GM18508 (cell line): ENCODE results near the gene PRKCB.
"Not testable (repeated sequence)": the region's sequence is repeated elsewhere in the genome, so short reads cannot be mapped to it uniquely, and the experiment has no call there.

ENCODE experiments used
- ATAC-seq: cut with Tn5 transposase; IDR thresholded peaks from one replicate; pipeline ENCODE4 v1.9.1; 2021; ENCODE audit warnings: moderate number of reproducible peaks; ENCODE audit not compliant: insufficient read depth, unreplicated experiment

Gene PRKCB

DNA sequence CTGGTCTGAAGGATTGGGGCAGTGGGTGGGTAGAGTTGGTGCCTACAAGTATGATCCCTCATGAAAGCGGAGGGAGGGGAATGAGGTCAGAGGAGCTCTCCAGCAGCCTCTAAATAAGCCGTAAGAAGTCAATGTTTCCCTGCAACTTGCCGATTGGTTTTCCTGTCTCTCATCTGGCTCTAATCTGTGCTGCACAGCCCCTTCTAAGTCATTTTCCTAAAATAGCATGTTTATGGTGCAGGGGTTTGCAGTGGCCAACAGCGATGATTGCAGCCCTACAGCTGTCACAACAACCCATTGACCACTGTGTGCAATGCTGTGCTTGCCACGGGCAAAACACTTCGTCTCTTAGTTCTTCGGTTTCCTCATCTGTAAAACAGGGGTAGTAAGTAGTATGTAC is 189.2 kb downstream of the PRKCB start:
- ATAC-seq = no peak

- ATAC-seq = no peak
Measured at GRCh38 chr16:24027466-24027865, 191.7 kb downstream of the PRKCB start.

DNA sequence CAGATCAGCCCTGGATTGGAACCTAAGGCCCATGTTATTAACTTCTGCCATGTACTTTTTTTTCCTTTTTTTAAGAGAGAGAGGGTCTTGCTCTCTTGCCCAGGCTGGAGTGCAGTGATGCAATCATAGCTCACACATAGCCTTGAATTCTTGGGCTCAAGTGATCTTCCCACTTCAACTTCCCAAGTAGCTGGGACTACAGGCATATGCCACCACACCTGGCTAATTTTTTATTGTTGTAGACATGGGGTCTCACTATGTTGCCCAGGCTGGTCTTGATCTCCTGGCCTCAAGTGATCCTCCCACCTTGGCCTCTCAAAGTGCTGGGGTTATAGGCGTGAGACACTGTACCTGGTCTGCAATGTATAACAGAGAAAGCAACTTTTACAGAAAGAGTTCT is 194.1 kb downstream of the PRKCB start:
- not testable (repeated sequence) for ATAC-seq

GRCh38 chr16:24035127-24035842 is 199.5 kb downstream of the PRKCB start:
- ATAC-seq = no peak

DNA sequence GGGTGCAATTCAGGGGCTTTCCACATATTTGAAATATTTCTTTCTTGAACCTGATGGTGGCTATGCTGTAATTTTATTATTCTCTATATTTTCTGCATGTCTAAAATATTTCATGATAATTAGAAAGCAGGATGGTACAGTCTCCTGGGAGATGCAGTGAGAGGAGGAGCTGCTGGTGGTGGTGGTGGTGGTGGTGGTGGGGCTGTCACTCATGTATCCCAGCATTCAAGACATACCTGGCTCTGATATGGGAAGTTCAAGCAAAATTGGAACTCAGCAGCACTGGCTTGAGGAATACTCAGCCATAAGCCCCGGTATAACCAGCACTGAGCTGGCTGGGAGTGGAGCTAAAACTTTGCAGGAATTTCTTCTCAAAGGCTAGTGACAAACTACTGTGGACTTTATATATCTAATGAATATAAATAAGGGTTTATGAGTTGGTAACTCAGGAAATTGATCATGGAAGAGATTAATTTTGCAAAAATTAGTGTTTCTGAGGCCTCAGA is 200.3 kb downstream of the PRKCB start:
- ATAC-seq = no peak

DNA sequence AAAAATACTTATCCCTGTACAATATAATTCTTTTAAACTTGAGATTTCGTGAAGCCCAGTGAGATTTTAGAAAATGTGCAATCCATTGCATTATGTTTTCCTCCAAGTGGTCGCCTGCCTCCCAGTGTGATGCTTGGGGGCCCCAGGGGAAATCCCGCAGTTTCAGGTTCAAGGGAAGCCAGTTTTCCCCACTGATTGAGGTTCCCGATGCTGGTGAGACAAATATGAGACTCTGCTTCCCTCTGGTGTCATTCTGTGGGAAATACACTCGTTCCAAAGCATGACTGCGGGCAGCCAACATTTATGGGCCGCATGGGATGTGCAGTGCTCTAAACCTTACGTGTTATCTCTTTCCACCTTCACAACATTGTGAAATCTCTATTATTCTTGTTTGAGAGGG is 200.8 kb downstream of the PRKCB start:
- ATAC-seq = no peak

- no peak for ATAC-seq
Measured at GRCh38 chr16:24037335-24037734, 201.6 kb downstream of the PRKCB start.

DNA sequence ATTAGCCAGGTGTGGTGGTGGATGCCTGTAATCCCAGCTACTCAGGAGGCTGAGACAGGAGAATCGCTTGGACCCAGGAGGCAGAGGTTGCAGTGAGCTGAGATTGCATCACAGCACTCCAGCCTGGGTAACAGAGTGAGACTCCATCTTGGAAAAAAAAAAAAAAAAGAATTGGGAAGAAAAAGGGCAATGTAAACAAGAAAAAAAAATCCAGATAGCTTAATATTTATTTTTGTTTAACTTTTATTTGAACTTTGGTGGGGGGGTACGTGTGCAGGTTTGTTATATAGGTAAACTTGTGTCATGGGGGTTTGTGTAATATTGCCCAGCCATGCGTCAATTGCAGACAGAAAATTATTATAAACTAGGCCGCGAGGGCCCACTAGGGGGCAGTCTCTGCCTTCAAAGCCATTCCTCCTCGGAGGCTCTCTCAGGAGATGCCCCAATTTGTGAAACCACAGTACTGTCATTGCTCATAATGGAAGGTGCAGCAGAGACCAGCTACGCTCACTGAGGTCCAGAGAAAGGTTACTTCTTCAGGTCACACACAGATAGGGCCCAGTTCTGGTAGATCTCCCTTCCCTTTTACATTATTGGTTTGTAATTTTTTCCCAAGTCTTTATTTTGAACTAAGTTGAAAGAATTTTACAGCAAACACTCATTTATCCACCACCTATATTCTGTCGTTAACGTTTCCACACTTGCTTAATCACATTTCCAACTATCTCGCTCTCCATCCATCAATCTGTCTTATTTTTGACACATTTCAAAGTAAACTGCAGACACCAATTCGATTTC is 206.2 kb downstream of the PRKCB start:
- no peak for ATAC-seq

DNA sequence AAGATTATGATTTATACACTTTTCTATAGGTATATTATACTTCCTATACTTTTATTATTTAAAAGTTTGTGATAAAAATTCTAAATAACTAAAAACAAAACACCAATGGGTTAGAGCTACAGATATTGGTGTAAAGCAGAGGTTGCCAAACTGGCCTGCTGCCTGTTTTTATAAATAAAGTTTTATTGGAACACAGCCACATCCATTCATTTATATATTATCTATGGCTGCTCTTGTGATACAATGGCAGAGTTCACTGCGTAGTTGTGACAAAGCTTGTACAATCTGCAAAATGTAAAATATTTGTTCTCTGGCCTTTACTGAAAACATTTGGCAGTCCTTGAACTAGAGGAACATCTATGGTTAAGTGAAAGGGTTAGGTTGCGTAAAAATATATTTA is 208.7 kb downstream of the PRKCB start:
- ATAC-seq = no peak

- ATAC-seq = no peak
Measured at GRCh38 chr16:24045641-24046040, 209.9 kb downstream of the PRKCB start.

- no peak for ATAC-seq
Measured at GRCh38 chr16:24046442-24046841, 210.7 kb downstream of the PRKCB start.

DNA sequence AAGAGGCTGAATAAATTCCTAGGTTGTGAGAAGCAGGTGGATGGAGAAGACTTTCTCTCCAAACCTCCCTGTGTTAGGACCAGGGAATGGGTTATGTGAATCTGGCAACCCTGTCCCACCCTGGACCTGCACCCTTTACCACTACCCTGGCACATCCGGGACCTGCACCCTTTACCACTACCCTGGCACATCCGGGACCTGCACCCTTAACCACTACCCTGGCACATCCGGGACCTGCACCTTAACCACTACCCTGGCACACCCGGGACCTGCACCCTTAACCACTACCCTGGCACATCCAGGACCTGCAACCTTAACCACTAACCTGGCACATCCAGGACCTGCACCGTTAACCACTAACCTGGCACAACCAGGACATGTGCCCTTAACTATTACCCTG is 213.3 kb downstream of the PRKCB start:
- ATAC-seq = no peak

DNA sequence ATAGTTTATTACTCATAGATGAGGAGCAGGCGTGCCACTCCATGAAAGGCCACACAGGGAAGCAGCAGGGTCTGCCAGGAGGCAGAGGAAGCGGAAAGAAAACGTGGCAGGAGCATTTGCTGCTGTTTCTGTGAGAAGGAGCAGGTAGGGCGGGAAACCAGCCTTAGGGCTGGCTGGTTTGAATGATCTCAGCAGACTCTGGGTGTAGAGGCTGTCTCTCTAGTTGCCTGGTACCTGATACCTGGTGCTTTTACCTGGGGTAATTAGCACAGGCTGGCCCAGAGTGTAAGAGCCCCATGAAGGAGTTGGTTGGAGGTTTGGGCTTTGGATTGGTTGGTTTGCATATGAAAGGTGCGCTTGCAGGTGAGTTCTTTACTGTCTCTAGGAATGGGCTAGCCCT is 215.3 kb downstream of the PRKCB start:
- no peak for ATAC-seq

- ATAC-seq = no peak
Measured at GRCh38 chr16:24052329-24053098, 216.7 kb downstream of the PRKCB start.

DNA sequence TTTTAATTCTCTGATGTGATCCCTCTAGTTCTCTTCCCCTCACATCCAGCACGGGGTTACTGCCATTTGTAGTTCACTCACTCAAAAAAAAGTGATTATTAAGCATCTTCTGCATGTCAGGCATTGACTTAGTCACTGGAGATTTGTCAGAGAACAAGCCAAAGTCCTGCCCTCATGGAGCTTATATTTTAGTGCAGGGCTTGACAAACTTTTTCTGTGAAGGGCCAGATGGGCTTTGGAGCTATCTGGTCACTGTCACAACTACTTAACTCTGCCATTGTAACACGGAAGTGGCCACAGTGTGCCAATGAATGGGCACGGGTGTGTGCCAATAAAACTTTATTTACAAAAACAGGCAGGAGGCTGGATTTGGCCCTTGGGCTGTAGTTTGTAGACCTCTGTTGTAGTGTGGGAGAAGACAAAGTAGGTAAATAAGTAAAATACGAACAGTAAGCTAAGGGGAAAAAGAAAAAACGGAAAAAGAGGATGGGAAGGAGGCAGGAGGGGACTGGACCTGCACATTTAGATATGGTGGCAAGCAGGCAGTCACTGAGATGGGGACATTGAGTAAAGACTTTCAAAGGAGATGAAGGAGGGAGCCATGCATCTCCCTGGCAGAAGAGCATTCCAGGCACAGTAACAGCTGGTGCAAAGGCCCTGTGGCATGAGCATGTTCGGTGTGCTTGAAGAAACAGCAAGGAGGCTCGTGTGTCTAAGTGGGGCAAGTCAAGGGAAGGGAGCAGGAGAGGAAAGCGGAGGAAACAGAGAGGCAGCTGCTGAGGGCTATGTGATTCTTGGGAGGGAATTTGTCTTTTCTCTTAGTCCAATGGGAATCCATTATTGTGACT is 217.5 kb downstream of the PRKCB start:
- no peak for ATAC-seq

DNA sequence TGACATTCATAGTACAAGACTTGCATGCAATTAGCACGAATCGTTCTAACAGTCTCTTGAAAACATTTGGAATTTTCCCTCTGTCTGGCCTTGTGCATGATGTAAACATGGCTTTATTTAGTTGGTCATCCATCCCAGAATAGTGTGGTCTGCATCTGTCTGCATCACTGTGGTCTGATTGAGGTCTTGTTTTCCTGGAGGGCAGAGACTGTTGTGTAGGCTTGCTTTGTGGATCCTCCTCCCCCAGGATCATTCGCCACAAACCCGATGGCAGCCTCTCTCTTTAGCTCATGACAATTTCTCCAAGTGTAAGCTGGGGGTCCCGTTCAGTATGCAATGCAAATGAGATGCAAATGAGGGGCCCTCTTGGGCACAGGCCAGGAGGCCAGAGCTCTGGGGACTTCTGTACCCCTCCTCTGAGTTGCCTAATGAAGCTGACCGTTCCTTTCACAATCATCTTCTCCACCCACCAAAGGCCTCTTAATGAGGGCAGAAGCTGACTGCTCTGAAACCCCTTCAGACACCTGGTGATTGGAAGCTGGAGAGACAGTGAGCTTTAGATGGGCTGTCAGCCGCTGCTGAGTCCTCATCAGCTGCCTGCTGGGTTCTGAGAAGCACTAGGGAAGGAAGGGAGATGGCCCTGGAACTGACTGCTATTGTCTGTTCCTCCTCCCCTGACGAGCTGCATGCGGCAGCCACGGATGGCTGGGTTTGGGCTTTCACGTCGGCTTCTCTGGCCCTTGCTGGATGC is 219.1 kb downstream of the PRKCB start:
- no peak for ATAC-seq

DNA sequence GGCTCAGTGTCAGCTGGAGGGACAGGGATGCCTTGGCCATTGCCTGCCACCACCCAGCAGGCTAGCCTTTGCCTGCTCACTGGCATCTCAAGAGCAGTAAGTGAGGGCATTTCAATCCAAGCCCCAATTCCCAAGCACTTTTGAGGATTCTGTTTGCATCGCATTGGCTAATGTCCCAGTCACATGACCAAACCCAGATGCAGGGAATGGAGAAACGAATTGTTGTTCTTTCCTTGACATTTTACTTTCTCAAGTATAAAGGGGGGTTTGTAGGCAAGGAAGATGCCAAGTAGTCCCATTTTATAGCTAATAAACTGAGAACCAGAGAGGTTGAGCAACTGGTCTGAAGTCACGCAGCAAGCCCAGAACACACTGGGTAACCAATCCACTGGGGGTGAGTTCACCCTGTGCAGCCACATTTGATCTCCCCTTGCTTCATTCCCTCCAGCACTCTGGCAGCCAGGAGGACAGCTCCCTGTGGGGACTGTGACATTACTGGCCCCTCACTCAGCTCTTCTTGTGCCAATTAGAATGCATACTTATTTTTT is 226.6 kb downstream of the PRKCB start:
- ATAC-seq = no peak

GRCh38 chr16:24069036-24069590 is 233.3 kb downstream of the PRKCB start:
- ATAC-seq = no peak

DNA sequence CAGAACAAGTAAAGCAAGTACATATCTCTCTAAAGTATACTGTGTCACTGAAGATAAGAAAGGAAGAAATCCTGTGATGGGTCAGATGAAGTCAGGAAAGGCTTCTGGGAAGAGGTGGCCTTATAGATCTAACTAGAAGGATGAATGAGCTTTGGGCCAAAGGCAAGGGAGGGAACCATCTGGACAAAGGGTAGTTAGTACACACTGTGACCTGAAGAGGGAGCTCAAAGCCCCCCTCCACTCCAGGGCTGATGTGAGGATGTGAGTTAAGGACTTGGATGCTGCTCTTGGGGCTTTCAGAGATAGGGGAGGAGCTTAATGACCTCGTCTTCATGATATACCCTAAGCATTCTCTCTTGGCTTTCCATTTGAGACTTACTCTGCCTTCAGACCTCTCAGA is 235.1 kb downstream of the PRKCB start:
- ATAC-seq = no peak
